ENCODE results near the gene ANKAR. TPM values are rescaled to one million over a fixed set of nuclear protein-coding genes. Genes with fewer than 3 reads are reported as not detected.
"Not testable (repeated sequence)": the region's sequence is repeated elsewhere in the genome, so short reads cannot be mapped to it uniquely, and the experiment has no call there.

Gene ANKAR
- total and polyA plus RNA-seq, 7 experiments from 2014 or later: 3.2 to 17.9 (median 8.5) TPM

DNA sequence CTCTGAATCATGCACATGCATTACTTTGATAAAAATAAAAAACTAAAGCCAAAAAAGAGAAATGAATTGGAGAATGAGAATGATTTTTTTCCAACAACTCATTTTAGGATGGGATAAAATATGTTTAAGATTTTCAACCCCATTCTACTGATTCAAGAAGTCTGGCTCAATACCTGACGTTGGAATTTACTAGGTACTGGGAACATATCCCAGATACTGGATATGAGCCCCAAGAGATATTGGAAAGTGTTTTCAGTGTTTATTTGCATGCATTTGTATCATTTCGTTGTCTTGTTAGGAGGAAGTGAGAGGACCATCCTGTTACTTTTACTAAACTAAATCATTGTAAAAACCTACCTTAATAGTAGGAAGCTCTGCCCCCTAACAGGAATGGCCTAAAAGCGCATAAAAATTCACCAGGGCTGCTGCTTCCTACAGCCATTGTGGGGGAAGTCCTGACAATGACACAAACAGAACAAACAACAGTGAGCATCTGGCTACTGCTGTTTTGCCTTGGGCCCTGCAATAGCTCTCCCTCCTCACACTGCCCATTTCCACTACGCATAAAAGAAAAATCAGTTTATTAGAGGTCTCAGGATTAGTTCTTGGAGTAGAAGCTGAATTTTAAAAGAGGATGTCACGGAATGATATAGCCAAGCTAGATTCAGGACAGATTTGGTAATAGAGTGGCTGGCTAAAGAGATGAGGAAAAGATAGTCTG is 35.2 kb downstream of the ANKAR start:
- CTCF ChIA-PET: interaction anchor here (0.7 kb wide), 1 partner anchor 84 kb away, joined by 4 read pairs; no protein-coding TSS in a partner anchor
- POLR2A ChIA-PET: no interaction called here
- H3K27me3 Mint-ChIP-seq: no peaks in the 10 kb centered on the region

GRCh38 chr2:189717593-189717992 is 43.1 kb downstream of the ANKAR start:
- Mint-ChIP-seq H3K27ac (peak overlapping the region in 1 of 9 donors; percentile 26), H3K9me3 (peaks cover 0 to 22% (median 6%) of the 10 kb centered on the region in 11 donors), H3K36me3 (peaks cover 0 to 11% (median 4%) of the 10 kb centered on the region in 5 donors)
- H3K27me3 Mint-ChIP-seq; H3K27me3 ChIP-seq (ENCODE audit: control insufficient read depth in 2 of 2, insufficient read depth in 2 of 2, low read length in 2 of 2); H3K4me1 ChIP-seq (ENCODE audit: control insufficient read depth in 2 of 2, insufficient read depth in 2 of 2, low read length in 2 of 2); H3K4me3 ChIP-seq (ENCODE audit: low read length); CTCF ChIA-PET; intact Hi-C loops (cut with micrococcal nuclease); H3K27ac ChIP-seq (ENCODE audit: low read depth, low read length); POLR2A ChIA-PET; H3K4me1 Mint-ChIP-seq; H3K36me3 ChIP-seq (ENCODE audit: control insufficient read depth in 2 of 3, insufficient read depth in 3 of 3, low read length in 3 of 3); H3K9me3 ChIP-seq (ENCODE audit: control insufficient read depth in 2 of 3, low read length in 3 of 3); DNase-seq; H3K4me3 Mint-ChIP-seq; ATAC-seq: not testable (repeated sequence)

More for the DNA sequence above, 35.2 kb downstream of the ANKAR start:
- Histone ChIP-seq H3K27me3 (ENCODE audit: control insufficient read depth in 2 of 2, insufficient read depth in 2 of 2, low read length in 2 of 2) (no peaks in the 10 kb centered on the region), H3K36me3 (ENCODE audit: control insufficient read depth in 2 of 3, insufficient read depth in 3 of 3, low read length in 3 of 3) (peaks cover 0 to 7% (median 3%) of the 10 kb centered on the region in 3 experiments), H3K4me3 (ENCODE audit: low read length) (no peak overlapping the region), H3K9me3 (ENCODE audit: control insufficient read depth in 2 of 3, low read length in 3 of 3) (no peaks in the 10 kb centered on the region), H3K27ac (ENCODE audit: low read depth, low read length) (no peak overlapping the region), H3K4me1 (ENCODE audit: control insufficient read depth in 2 of 2, insufficient read depth in 2 of 2, low read length in 2 of 2) (no peaks in the 10 kb centered on the region)
- intact Hi-C loops (cut with micrococcal nuclease): no loop called here
- H3K27ac Mint-ChIP-seq: no peak overlapping the region
- no peak overlapping the region for H3K4me3 Mint-ChIP-seq
- no peaks in the 10 kb centered on the region for H3K4me1 Mint-ChIP-seq
- peaks cover 0 to 9% (median 0%) of the 10 kb centered on the region in 11 donors for H3K9me3 Mint-ChIP-seq
- ATAC-seq: no peak
- DNase-seq: no peak
- H3K36me3 Mint-ChIP-seq: peaks cover 0 to 27% (median 6%) of the 10 kb centered on the region in 5 donors

DNA sequence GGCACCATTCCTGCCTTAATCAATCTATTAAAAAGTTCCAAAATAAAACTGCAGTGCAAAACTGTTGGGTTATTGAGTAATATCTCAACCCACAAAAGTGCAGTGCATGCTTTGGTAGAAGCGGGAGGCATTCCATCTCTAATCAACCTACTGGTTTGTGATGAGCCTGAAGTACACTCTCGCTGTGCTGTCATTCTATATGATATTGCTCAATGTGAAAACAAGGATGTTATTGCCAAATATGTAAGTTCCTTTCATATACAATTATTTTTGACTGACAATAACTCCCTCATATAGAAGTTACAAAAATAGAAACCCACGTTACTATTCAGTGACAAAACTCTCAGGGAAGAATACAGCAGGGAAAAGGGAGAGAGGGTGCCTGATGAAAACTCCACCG is 45.1 kb downstream of the ANKAR start:
- CTCF ChIA-PET: no interaction called here
- Histone ChIP-seq H3K27ac (ENCODE audit: low read depth, low read length) (no peak overlapping the region), H3K27me3 (ENCODE audit: control insufficient read depth in 2 of 2, insufficient read depth in 2 of 2, low read length in 2 of 2) (no peaks in the 10 kb centered on the region), H3K4me3 (ENCODE audit: low read length) (no peak overlapping the region), H3K36me3 (ENCODE audit: control insufficient read depth in 2 of 3, insufficient read depth in 3 of 3, low read length in 3 of 3) (no peaks in the 10 kb centered on the region), H3K4me1 (ENCODE audit: control insufficient read depth in 2 of 2, insufficient read depth in 2 of 2, low read length in 2 of 2) (no peaks in the 10 kb centered on the region), H3K9me3 (ENCODE audit: control insufficient read depth in 2 of 3, low read length in 3 of 3) (no peaks in the 10 kb centered on the region)
- H3K4me3 Mint-ChIP-seq: no peak overlapping the region
- no peaks in the 10 kb centered on the region for H3K27me3 Mint-ChIP-seq
- DNase-seq: no peak
- peaks cover 4 to 14% (median 6%) of the 10 kb centered on the region in 5 donors for H3K36me3 Mint-ChIP-seq
- ATAC-seq: no peak
- no peak overlapping the region for H3K27ac Mint-ChIP-seq
- POLR2A ChIA-PET: no interaction called here
- intact Hi-C loops (cut with micrococcal nuclease): no loop called here
- H3K9me3 Mint-ChIP-seq: peaks cover 0 to 16% (median 6%) of the 10 kb centered on the region in 11 donors
- H3K4me1 Mint-ChIP-seq: peaks cover 0 to 3% (median 0%) of the 10 kb centered on the region in 7 donors

GRCh38 chr2:189723192-189723591 is 48.7 kb downstream of the ANKAR start:
- Mint-ChIP-seq H3K36me3 (peaks cover 0 to 17% (median 5%) of the 10 kb centered on the region in 5 donors), H3K27me3 (no peaks in the 10 kb centered on the region), H3K9me3 (peaks cover 0 to under 1% (median 0%) of the 10 kb centered on the region in 11 donors), H3K4me3 (no peak overlapping the region), H3K4me1 (peaks cover 0 to 3% (median 0%) of the 10 kb centered on the region in 7 donors), H3K27ac (no peak overlapping the region)
- no peaks in the 10 kb centered on the region for H3K4me1 ChIP-seq (ENCODE audit: control insufficient read depth in 2 of 2, insufficient read depth in 2 of 2, low read length in 2 of 2)
- ChIA-PET CTCF (no interaction called here), POLR2A (no interaction called here)
- H3K4me3 ChIP-seq (ENCODE audit: low read length): no peak overlapping the region
- ATAC-seq: no peak
- no peaks in the 10 kb centered on the region for H3K36me3 ChIP-seq (ENCODE audit: control insufficient read depth in 2 of 3, insufficient read depth in 3 of 3, low read length in 3 of 3)
- intact Hi-C loops (cut with micrococcal nuclease): no loop called here
- no peaks in the 10 kb centered on the region for H3K9me3 ChIP-seq (ENCODE audit: control insufficient read depth in 2 of 3, low read length in 3 of 3)
- DNase-seq: no peak
- no peak overlapping the region for H3K27ac ChIP-seq (ENCODE audit: low read depth, low read length)
- no peaks in the 10 kb centered on the region for H3K27me3 ChIP-seq (ENCODE audit: control insufficient read depth in 2 of 2, insufficient read depth in 2 of 2, low read length in 2 of 2)

Other genes starting within 250 kb of the ANKAR start
- gene WDR75, start 233.2 kb upstream of the ANKAR start, total RNA-seq: 10 to 100 TPM; 39.9 to 67.4 (median 60.7) TPM
- gene WDR75, start 233.2 kb upstream of the ANKAR start, polyA plus RNA-seq: 10 to 100 TPM; 14.2 to 19.3 TPM
- gene SLC40A1, start 93.9 kb upstream of the ANKAR start, total RNA-seq: 10 to 100 TPM in 4 of 5 experiments, 1 to 10 TPM in 1; 4.2 to 38.0 (median 24.4) TPM
- 100 to 1,000 TPM; 101 to 117 TPM for gene SLC40A1, start 93.9 kb upstream of the ANKAR start, polyA plus RNA-seq
- 10 to 100 TPM; 24.0 to 48.9 (median 40.7) TPM for gene ASNSD1, start 13.2 kb upstream of the ANKAR start, total RNA-seq
- gene ASNSD1, start 13.2 kb upstream of the ANKAR start, polyA plus RNA-seq: 10 to 100 TPM; 50.6 to 69.3 TPM
- gene OSGEPL1, start 88.1 kb downstream of the ANKAR start, total RNA-seq: 10 to 100 TPM in 2 of 5 experiments, 1 to 10 TPM in 3; 6.8 to 24.2 (median 7.2) TPM
- gene OSGEPL1, start 88.1 kb downstream of the ANKAR start, polyA plus RNA-seq: 10 to 100 TPM; 16.2 to 18.2 TPM
- 100 to 1,000 TPM in 4 of 5 experiments, 10 to 100 TPM in 1; 80.1 to 208 (median 142) TPM for gene ORMDL1, start 109.7 kb downstream of the ANKAR start, total RNA-seq
- 10 to 100 TPM; 70.5 to 85.1 TPM for gene ORMDL1, start 109.7 kb downstream of the ANKAR start, polyA plus RNA-seq
- gene PMS1, start 109.8 kb downstream of the ANKAR start, total RNA-seq: 10 to 100 TPM; 18.2 to 30.1 (median 22.5) TPM
- 10 to 100 TPM; 11.1 to 13.7 TPM for gene PMS1, start 109.8 kb downstream of the ANKAR start, polyA plus RNA-seq

Data from naive thymus-derived CD4-positive, alpha-beta T cell (primary cell).